Psoas muscle (tissue), 8 donors: Measurements from ENCODE around the gene EML3. TPM values are rescaled to one million over a fixed set of nuclear protein-coding genes. Genes with fewer than 3 reads are reported as not detected.

Experiments used
- ATAC-seq, 4 donors: fragments of 200-7000 bp; cut with Tn5 transposase; one replicate each; pipeline ENCODE4 v1.9.1; 2020; ENCODE audit warnings: moderate library complexity in 3 of 4, mild to moderate bottlenecking in 2 of 4
- DNase-seq, 2 donors: peaks; one replicate each; pipeline ENCODE4 v3.0.0-alpha.2; 2020
- H3K27ac ChIP-seq: fragments of 200-600 bp; one replicate; pipeline ENCODE4 v1.8.0; 2022
- H3K27me3 ChIP-seq, 3 donors: fragments of 200-600 bp in 1 of 3; one replicate each; pipeline versions ENCODE4 v1.6.1 to v1.8.0; 2013 to 2022; ENCODE audit warnings: low read length in 2 of 3, mild to moderate bottlenecking in 2 of 3, moderate library complexity in 1 of 3; ENCODE audit not compliant: insufficient read depth in 3 of 3
- H3K36me3 ChIP-seq, 2 donors: fragments of 200-600 bp in 1 of 2; one replicate each; pipeline versions ENCODE4 v1.6.1 to v1.8.0; 2013 to 2022; ENCODE audit warnings: low read depth in 1 of 2, mild to moderate bottlenecking in 1 of 2, moderate library complexity in 1 of 2; ENCODE audit not compliant: insufficient read depth in 1 of 2
- H3K4me1 ChIP-seq: fragments of 200-600 bp; one replicate; pipeline ENCODE4 v1.8.0; 2022
- H3K4me3 ChIP-seq: fragments of 200-600 bp; one replicate; pipeline ENCODE4 v1.8.0; 2022; ENCODE audit warnings: mild to moderate bottlenecking
- H3K9me3 ChIP-seq: fragments of 200-600 bp; one replicate; pipeline ENCODE4 v1.8.0; 2022
- CTCF ChIP-seq: fragments of 200-600 bp; IDR thresholded peaks from one replicate; pipeline ENCODE4 v1.8.0; 2022; ENCODE audit warnings: antibody characterized with exemption
- WGBS, 3 donors: extraction: QIAGEN DNeasy Blood & Tissue Kit; methylation state at CpG; one replicate each; pipeline versions ENCODE4 v1.1.6 to v1.1.7; 2013; 5-methylcytosine and 5-hydroxymethylcytosine counted together
- intact Hi-C, 2 donors: fragments of 100-400 bp; cut with DNase I; formaldehyde crosslinking; loops; one replicate each; pipeline versions ENCODE4 v1.11.0 to v1.14.2; 2022
- polyA plus RNA-seq, 3 donors: library from polyadenylated mRNA; stranded (reverse); fragments of 200-250 nt; gene quantifications; one replicate each; pipeline ENCODE4 v1.2.3, GENCODE V29; 2013
- total RNA-seq, 4 donors: library from RNA; stranded (reverse); fragmentation: NEBNext Ultra II Directional in 2 of 4; extraction: Animal tissue kit (Norgen Biotek cat#: 25700) in 2 of 4; gene quantifications; one replicate each; pipeline versions ENCODE4 v1.2.1 to v1.2.4, GENCODE V29; 2021 to 2023
- donor health status: healthy with polysubstance abuse.
- donor health status: DM: no; HTN: no; CAD: no; lungs with moderate emphysema.
- donor health status: Bipolar disorder and iron deficiency.
- donor health status: healthy.
- donor health status: DM: yes; HTN: yes; CAD: no.
- donor health status: DM: no; HTN: no; CAD: no.
- donor health status: DM: no; HTN: no; CAD: no.
- donor health status: DM: yes; HTN: yes; CAD: no.

The EML3 gene
- total and polyA plus RNA-seq, 7 donors = 7.4 to 19.5 (median 14.1) TPM

- H3K9me3 ChIP-seq = no peaks in the 10 kb centered on the region
- peak overlapping the region; percentile 82 for H3K4me3 ChIP-seq
- WGBS, 3 donors = 26 to 41% (median 28%) methylated on average over 14 to 15 of the region's 15 CpGs
- H3K27me3 ChIP-seq = no peaks in the 10 kb centered on the region
- TF ChIP-seq CTCF = no peak
- H3K27ac ChIP-seq = peak overlapping the region; percentile 94
- peak in 2 of 4 donors; percentile 20 to 22 for ATAC-seq
- no peak for DNase-seq
- H3K4me1 ChIP-seq = peaks cover 12% of the 10 kb centered on the region
- intact Hi-C loops = loop anchor here in 1 of 2 donors (5.0 kb wide), 1 partner anchor 39 kb away; the partner anchor contains the start of gene INTS5
- peaks cover 0 to 49% of the 10 kb centered on the region in 2 donors for H3K36me3 ChIP-seq
These were observed 760 bp upstream of the EML3 start for GRCh38 chr11:62613291-62613778.

- WGBS, 3 donors = 1 to 6% (median 4%) methylated on average over 34 of the region's 34 CpGs
- H3K27me3 ChIP-seq = no peaks in the 10 kb centered on the region
- H3K9me3 ChIP-seq = no peaks in the 10 kb centered on the region
- intact Hi-C loops = loop anchor here in 1 of 2 donors (5.0 kb wide), 1 partner anchor 40 kb away; the partner anchor contains the start of gene INTS5
- ATAC-seq (peak in 2 of 4 donors; percentile 10 to 15), DNase-seq (peak; percentile 60 to 76)
- TF ChIP-seq CTCF = no peak
- peak overlapping the region; percentile 94 for H3K27ac ChIP-seq
- H3K36me3 ChIP-seq = peaks cover 0 to 40% of the 10 kb centered on the region in 2 donors
- peaks cover 12% of the 10 kb centered on the region for H3K4me1 ChIP-seq
- H3K4me3 ChIP-seq = peak overlapping the region; percentile 82
These were observed 740 bp downstream of the EML3 start for GRCh38 chr11:62611705-62612365.

GRCh38 chr11:62610814-62611704 lies 1.5 kb downstream of the EML3 start:
- Histone ChIP-seq H3K27ac (peak overlapping the region; percentile 94), H3K9me3 (no peaks in the 10 kb centered on the region), H3K27me3 (no peaks in the 10 kb centered on the region), H3K36me3 (peaks cover 0 to 40% of the 10 kb centered on the region in 2 donors), H3K4me1 (peaks cover 12% of the 10 kb centered on the region), H3K4me3 (peak overlapping the region; percentile 82)
- no peak for TF ChIP-seq CTCF
- intact Hi-C loops = loop anchor here in 1 of 2 donors (5.0 kb wide), 1 partner anchor 41 kb away; the partner anchor contains the start of gene INTS5
- DNase-seq (no peak), ATAC-seq (no peak)
- WGBS, 3 donors = 73 to 78% (median 76%) methylated on average over 26 to 28 of the region's 28 CpGs

- no peak for DNase-seq
- no peaks in the 10 kb centered on the region for H3K9me3 ChIP-seq
- no peak overlapping the region for H3K4me3 ChIP-seq
- H3K27ac ChIP-seq = no peak overlapping the region
- peaks cover 12% of the 10 kb centered on the region for H3K4me1 ChIP-seq
- no peak for TF ChIP-seq CTCF
- 84 to 94% (median 86%) methylated on average over 6 of the region's 6 CpGs for WGBS, 3 donors
- peaks cover 0 to 40% of the 10 kb centered on the region in 2 donors for H3K36me3 ChIP-seq
- no peak for ATAC-seq
- intact Hi-C loops = loop anchor here in 1 of 2 donors (5.0 kb wide), 1 partner anchor 42 kb away; the partner anchor contains the start of gene INTS5
- H3K27me3 ChIP-seq = no peaks in the 10 kb centered on the region
These were observed 2.2 kb downstream of the EML3 start for GRCh38 chr11:62610403-62610802.
